ENCODE data around the gene CDH4.

DNA sequence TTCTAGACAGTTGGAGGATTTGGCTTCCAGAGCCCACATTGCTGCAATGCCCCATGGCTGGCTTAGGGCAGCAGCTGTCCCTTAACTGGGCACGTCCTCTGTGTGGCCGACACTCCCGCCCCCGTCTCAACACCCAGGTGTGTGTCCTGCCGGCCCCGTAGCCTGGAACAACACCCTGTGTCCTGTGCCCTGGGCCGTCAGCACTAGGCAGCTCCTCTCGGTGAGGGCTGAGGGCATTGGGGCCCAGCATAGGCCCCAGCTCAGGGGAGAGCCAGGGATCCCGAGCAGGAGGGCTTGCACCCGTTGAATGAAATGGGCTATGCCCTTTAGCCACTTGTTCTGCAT, 121.0 kb downstream of the CDH4 start:
- no peak for TF ChIP-seq POLR2AphosphoS5 (IDR thresholded peaks at IDR 0.05; ENCODE audit: low read depth, low read length)
- TF ChIP-seq, protein P1, sequence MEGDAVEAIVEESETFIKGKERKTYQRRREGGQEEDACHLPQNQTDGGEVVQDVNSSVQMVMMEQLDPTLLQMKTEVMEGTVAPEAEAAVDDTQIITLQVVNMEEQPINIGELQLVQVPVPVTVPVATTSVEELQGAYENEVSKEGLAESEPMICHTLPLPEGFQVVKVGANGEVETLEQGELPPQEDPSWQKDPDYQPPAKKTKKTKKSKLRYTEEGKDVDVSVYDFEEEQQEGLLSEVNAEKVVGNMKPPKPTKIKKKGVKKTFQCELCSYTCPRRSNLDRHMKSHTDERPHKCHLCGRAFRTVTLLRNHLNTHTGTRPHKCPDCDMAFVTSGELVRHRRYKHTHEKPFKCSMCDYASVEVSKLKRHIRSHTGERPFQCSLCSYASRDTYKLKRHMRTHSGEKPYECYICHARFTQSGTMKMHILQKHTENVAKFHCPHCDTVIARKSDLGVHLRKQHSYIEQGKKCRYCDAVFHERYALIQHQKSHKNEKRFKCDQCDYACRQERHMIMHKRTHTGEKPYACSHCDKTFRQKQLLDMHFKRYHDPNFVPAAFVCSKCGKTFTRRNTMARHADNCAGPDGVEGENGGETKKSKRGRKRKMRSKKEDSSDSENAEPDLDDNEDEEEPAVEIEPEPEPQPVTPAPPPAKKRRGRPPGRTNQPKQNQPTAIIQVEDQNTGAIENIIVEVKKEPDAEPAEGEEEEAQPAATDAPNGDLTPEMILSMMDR (IDR thresholded peaks at IDR 0.05) = no peak
